HCEC 1CT (cell line): ENCODE measurements around the gene MAN1C1.

Experiments
- DNase-seq: peaks from one replicate; pipeline ENCODE4 v3.0.0-alpha.2; 2017

The MAN1C1 gene

GRCh38 chr1:25821630-25822091, 205.1 kb downstream of the MAN1C1 start:
- DNase-seq, result no peak

GRCh38 chr1:25825605-25826004, 209.0 kb downstream of the MAN1C1 start:
- no peak for DNase-seq

- no peak for DNase-seq
Observed at GRCh38 chr1:25826571-25826970, 210.0 kb downstream of the MAN1C1 start.

- no peak for DNase-seq
Observed at GRCh38 chr1:25828491-25828890, 211.9 kb downstream of the MAN1C1 start.

- no peak for DNase-seq
Observed at GRCh38 chr1:25829046-25829445, 212.5 kb downstream of the MAN1C1 start.

GRCh38 chr1:25831569-25832196, 215.1 kb downstream of the MAN1C1 start:
- DNase-seq, result no peak

- DNase-seq, result no peak
Observed at GRCh38 chr1:25832336-25833037, 215.9 kb downstream of the MAN1C1 start.

GRCh38 chr1:25833158-25833557, 216.6 kb downstream of the MAN1C1 start:
- DNase-seq, result no peak
